Hepatocyte (in vitro differentiated cells): ENCODE measurements around the gene XBP1.

Experiments
- CTCF ChIP-seq: fragments of 200-600 bp; sonication (generic); IDR thresholded peaks from 2 replicates; pipeline ENCODE4 v1.5.1; 2016; ENCODE audit warnings: antibody characterized with exemption, mild to moderate bottlenecking; ENCODE audit not compliant: poor library complexity
- EZH2 ChIP-seq: fragments of 200-600 bp; sonication (generic); IDR thresholded peaks from 2 replicates; pipeline ENCODE4 v1.6.1; 2016; ENCODE audit warnings: antibody characterized with exemption, mild to moderate bottlenecking, borderline replicate concordance

- no peak for TF ChIP-seq CTCF
- no peak for TF ChIP-seq EZH2
Observed at GRCh38 chr22:28799606-28800307, 612 bp downstream of the XBP1 start.
